GF-D8 (cell line): Measurements from ENCODE around the gene ARHGEF10L.

ENCODE experiments used
- DNase-seq: peaks from one replicate; lab custom pipeline; 2025; lab: John Stamatoyannopoulos, UW

The ARHGEF10L gene

GRCh38 chr1:17713993-17714392, 174.5 kb downstream of the ARHGEF10L start:
- DNase-seq = no peak

- DNase-seq = no peak
These were observed 178.4 kb downstream of the ARHGEF10L start for GRCh38 chr1:17717594-17718535.

GRCh38 chr1:17719874-17720273, 180.4 kb downstream of the ARHGEF10L start:
- DNase-seq = no peak

GRCh38 chr1:17721444-17721843, 181.9 kb downstream of the ARHGEF10L start:
- DNase-seq = no peak

- DNase-seq = no peak
These were observed 184.2 kb downstream of the ARHGEF10L start for GRCh38 chr1:17723684-17724083.

- no peak for DNase-seq
These were observed 184.7 kb downstream of the ARHGEF10L start for GRCh38 chr1:17724150-17724549.

- DNase-seq = no peak
These were observed 185.7 kb downstream of the ARHGEF10L start for GRCh38 chr1:17725084-17725719.

GRCh38 chr1:17725811-17726582, 186.5 kb downstream of the ARHGEF10L start:
- no peak for DNase-seq

GRCh38 chr1:17728123-17728712, 188.7 kb downstream of the ARHGEF10L start:
- DNase-seq = no peak

- no peak for DNase-seq
These were observed 189.8 kb downstream of the ARHGEF10L start for GRCh38 chr1:17729248-17729647.

GRCh38 chr1:17729909-17730308, 190.4 kb downstream of the ARHGEF10L start:
- no peak for DNase-seq

- DNase-seq = no peak
These were observed 192.0 kb downstream of the ARHGEF10L start for GRCh38 chr1:17731460-17731859.

GRCh38 chr1:17732475-17732874, 193.0 kb downstream of the ARHGEF10L start:
- no peak for DNase-seq

- no peak for DNase-seq
These were observed 194.2 kb downstream of the ARHGEF10L start for GRCh38 chr1:17733661-17734060.

- no peak for DNase-seq
These were observed 195.1 kb downstream of the ARHGEF10L start for GRCh38 chr1:17734609-17735008.

GRCh38 chr1:17735348-17735747, 195.8 kb downstream of the ARHGEF10L start:
- DNase-seq = no peak

- DNase-seq = no peak
These were observed 196.3 kb downstream of the ARHGEF10L start for GRCh38 chr1:17735793-17736192.

- DNase-seq = no peak
These were observed 197.1 kb downstream of the ARHGEF10L start for GRCh38 chr1:17736625-17737024.

- DNase-seq = no peak
These were observed 199.6 kb downstream of the ARHGEF10L start for GRCh38 chr1:17739050-17739449.

GRCh38 chr1:17741052-17741451, 201.6 kb downstream of the ARHGEF10L start:
- no peak for DNase-seq

- no peak for DNase-seq
These were observed 203.1 kb downstream of the ARHGEF10L start for GRCh38 chr1:17742583-17742982.

- no peak for DNase-seq
These were observed 203.6 kb downstream of the ARHGEF10L start for GRCh38 chr1:17743008-17743647.
